ENCODE data around the gene MFN1.
A peak's percentile ranks its signal among the peaks of the same experiment; 100 is the strongest.

Gene MFN1

GRCh38 chr3:179348325-179349013 is 960 bp downstream of the MFN1 start:
- FAIRE-seq, result no peak

GRCh38 chr3:179355996-179356395 is 8.5 kb downstream of the MFN1 start:
- FAIRE-seq, result no peak

GRCh38 chr3:179363332-179363731 is 15.8 kb downstream of the MFN1 start:
- no peak for FAIRE-seq

- no peak for FAIRE-seq
These were observed 22.1 kb downstream of the MFN1 start for GRCh38 chr3:179369621-179370020.

- no peak for FAIRE-seq
These were observed 26.4 kb downstream of the MFN1 start for GRCh38 chr3:179373938-179374337.

GRCh38 chr3:179375091-179375999 is 27.8 kb downstream of the MFN1 start:
- no peak for FAIRE-seq

GRCh38 chr3:179376474-179376873 is 29.0 kb downstream of the MFN1 start:
- FAIRE-seq, result no peak

GRCh38 chr3:179391906-179392305 is 44.4 kb downstream of the MFN1 start:
- FAIRE-seq, result no peak

- FAIRE-seq, result peak; percentile 19
These were observed 51.2 kb downstream of the MFN1 start for GRCh38 chr3:179398574-179399231.

- FAIRE-seq, result peak; percentile 66
These were observed 54.1 kb downstream of the MFN1 start for GRCh38 chr3:179401561-179401960.

GRCh38 chr3:179402963-179403362 is 55.5 kb downstream of the MFN1 start:
- FAIRE-seq, result peak; percentile 11

- FAIRE-seq, result no peak
These were observed 56.8 kb downstream of the MFN1 start for GRCh38 chr3:179404307-179404706.

GRCh38 chr3:179410331-179410730 is 62.8 kb downstream of the MFN1 start:
- no peak for FAIRE-seq

GRCh38 chr3:179410999-179411398 is 63.5 kb downstream of the MFN1 start:
- peak; percentile 28 for FAIRE-seq

GRCh38 chr3:179414804-179415203 is 67.3 kb downstream of the MFN1 start:
- no peak for FAIRE-seq

GRCh38 chr3:179415377-179415776 is 67.9 kb downstream of the MFN1 start:
- FAIRE-seq, result no peak

GRCh38 chr3:179416681-179417080 is 69.2 kb downstream of the MFN1 start:
- FAIRE-seq, result no peak

GRCh38 chr3:179418610-179419009 is 71.1 kb downstream of the MFN1 start:
- no peak for FAIRE-seq

GRCh38 chr3:179421500-179421899 is 74.0 kb downstream of the MFN1 start:
- FAIRE-seq, result peak; percentile 81

GRCh38 chr3:179425075-179425474 is 77.6 kb downstream of the MFN1 start:
- no peak for FAIRE-seq

GRCh38 chr3:179428876-179429548 is 81.5 kb downstream of the MFN1 start:
- FAIRE-seq, result no peak

GRCh38 chr3:179430277-179430870 is 82.9 kb downstream of the MFN1 start:
- FAIRE-seq, result no peak

- FAIRE-seq, result no peak
These were observed 84.5 kb downstream of the MFN1 start for GRCh38 chr3:179432021-179432420.
